ENCODE data around the gene MAGEF1. TPM values are rescaled to one million over a fixed set of nuclear protein-coding genes. Genes with fewer than 3 reads are reported as not detected.

The MAGEF1 gene
- total and polyA plus RNA-seq, 2 of the 13 experiments (the other 11 are each of a cell fraction or from before 2014, with no cell fraction given), result 26.0 to 62.4 TPM

GRCh38 chr3:184711493-184712247 lies at the start of gene MAGEF1 (continued):
- no peak for TF ChIP-seq BCL6 (CRISPR knock-in tag; IDR thresholded peaks at IDR 0.05)
- TF ChIP-seq PCBP1 (IDR thresholded peaks at IDR 0.05; ENCODE audit: borderline replicate concordance, low read depth, low read length), result no peak
- peak; percentile 81; the same call in 1 of the 2 replicates for TF ChIP-seq ZFP41 (CRISPR knock-in tag; IDR thresholded peaks at IDR 0.05; ENCODE audit: borderline replicate concordance)
- no peak for TF ChIP-seq ZNF317 (CRISPR knock-in tag; IDR thresholded peaks at IDR 0.05)
- TF ChIP-seq, protein P1, sequence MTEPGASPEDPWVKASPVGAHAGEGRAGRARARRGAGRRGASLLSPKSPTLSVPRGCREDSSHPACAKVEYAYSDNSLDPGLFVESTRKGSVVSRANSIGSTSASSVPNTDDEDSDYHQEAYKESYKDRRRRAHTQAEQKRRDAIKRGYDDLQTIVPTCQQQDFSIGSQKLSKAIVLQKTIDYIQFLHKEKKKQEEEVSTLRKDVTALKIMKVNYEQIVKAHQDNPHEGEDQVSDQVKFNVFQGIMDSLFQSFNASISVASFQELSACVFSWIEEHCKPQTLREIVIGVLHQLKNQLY (CRISPR knock-in tag; IDR thresholded peaks at IDR 0.05), result no peak
- TF ChIP-seq, protein P2, sequence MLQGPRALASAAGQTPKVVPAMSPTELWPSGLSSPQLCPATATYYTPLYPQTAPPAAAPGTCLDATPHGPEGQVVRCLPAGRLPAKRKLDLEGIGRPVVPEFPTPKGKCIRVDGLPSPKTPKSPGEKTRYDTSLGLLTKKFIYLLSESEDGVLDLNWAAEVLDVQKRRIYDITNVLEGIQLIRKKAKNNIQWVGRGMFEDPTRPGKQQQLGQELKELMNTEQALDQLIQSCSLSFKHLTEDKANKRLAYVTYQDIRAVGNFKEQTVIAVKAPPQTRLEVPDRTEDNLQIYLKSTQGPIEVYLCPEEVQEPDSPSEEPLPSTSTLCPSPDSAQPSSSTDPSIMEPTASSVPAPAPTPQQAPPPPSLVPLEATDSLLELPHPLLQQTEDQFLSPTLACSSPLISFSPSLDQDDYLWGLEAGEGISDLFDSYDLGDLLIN (CRISPR knock-in tag; IDR thresholded peaks at IDR 0.05; ENCODE audit: borderline replicate concordance), result no peak
- TF ChIP-seq KAT2B (IDR thresholded peaks at IDR 0.05; ENCODE audit: borderline replicate concordance, low read depth, low read length), result no peak
- no peak for TF ChIP-seq ZNF33A (CRISPR knock-in tag; IDR thresholded peaks at IDR 0.05; ENCODE audit: borderline replicate concordance)
- TF ChIP-seq ZNF546 (CRISPR knock-in tag; conservative IDR thresholded peaks at IDR 0.05), result peak; percentile 31; the same call in 1 of the 2 replicates
- TF ChIP-seq PTBP1 (IDR thresholded peaks at IDR 0.05; ENCODE audit: low read depth, low read length, poor library complexity, severe bottlenecking), result no peak
- TF ChIP-seq, protein P3, sequence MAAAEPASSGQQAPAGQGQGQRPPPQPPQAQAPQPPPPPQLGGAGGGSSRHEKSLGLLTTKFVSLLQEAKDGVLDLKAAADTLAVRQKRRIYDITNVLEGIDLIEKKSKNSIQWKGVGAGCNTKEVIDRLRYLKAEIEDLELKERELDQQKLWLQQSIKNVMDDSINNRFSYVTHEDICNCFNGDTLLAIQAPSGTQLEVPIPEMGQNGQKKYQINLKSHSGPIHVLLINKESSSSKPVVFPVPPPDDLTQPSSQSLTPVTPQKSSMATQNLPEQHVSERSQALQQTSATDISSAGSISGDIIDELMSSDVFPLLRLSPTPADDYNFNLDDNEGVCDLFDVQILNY (CRISPR knock-in tag; conservative IDR thresholded peaks at IDR 0.05), result peak; percentile 36; the same call in 1 of the 2 replicates
- TF ChIP-seq, protein P4, sequence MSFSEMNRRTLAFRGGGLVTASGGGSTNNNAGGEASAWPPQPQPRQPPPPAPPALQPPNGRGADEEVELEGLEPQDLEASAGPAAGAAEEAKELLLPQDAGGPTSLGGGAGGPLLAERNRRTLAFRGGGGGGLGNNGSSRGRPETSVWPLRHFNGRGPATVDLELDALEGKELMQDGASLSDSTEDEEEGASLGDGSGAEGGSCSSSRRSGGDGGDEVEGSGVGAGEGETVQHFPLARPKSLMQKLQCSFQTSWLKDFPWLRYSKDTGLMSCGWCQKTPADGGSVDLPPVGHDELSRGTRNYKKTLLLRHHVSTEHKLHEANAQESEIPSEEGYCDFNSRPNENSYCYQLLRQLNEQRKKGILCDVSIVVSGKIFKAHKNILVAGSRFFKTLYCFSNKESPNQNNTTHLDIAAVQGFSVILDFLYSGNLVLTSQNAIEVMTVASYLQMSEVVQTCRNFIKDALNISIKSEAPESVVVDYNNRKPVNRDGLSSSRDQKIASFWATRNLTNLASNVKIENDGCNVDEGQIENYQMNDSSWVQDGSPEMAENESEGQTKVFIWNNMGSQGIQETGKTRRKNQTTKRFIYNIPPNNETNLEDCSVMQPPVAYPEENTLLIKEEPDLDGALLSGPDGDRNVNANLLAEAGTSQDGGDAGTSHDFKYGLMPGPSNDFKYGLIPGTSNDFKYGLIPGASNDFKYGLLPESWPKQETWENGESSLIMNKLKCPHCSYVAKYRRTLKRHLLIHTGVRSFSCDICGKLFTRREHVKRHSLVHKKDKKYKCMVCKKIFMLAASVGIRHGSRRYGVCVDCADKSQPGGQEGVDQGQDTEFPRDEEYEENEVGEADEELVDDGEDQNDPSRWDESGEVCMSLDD (CRISPR knock-in tag; IDR thresholded peaks at IDR 0.05; ENCODE audit: borderline replicate concordance), result peak; percentile 52
- peak; percentile 98 for TF ChIP-seq ZFY (CRISPR knock-in tag; IDR thresholded peaks at IDR 0.05)
- no peak for TF ChIP-seq ZNF569 (CRISPR knock-in tag; IDR thresholded peaks at IDR 0.05; ENCODE audit: borderline replicate concordance)
- TF ChIP-seq TRIM22 (IDR thresholded peaks at IDR 0.05), result no peak
- no peak for TF ChIP-seq FIP1L1 (IDR thresholded peaks at IDR 0.05; ENCODE audit: borderline replicate concordance, insufficient read depth, low read depth, low read length)
- TF ChIP-seq CENPT (CRISPR knock-in tag; IDR thresholded peaks at IDR 0.05; ENCODE audit: low read depth), result no peak
- no peak for TF ChIP-seq ZNF143 (CRISPR knock-in tag; IDR thresholded peaks at IDR 0.05)
- TF ChIP-seq, protein P5, sequence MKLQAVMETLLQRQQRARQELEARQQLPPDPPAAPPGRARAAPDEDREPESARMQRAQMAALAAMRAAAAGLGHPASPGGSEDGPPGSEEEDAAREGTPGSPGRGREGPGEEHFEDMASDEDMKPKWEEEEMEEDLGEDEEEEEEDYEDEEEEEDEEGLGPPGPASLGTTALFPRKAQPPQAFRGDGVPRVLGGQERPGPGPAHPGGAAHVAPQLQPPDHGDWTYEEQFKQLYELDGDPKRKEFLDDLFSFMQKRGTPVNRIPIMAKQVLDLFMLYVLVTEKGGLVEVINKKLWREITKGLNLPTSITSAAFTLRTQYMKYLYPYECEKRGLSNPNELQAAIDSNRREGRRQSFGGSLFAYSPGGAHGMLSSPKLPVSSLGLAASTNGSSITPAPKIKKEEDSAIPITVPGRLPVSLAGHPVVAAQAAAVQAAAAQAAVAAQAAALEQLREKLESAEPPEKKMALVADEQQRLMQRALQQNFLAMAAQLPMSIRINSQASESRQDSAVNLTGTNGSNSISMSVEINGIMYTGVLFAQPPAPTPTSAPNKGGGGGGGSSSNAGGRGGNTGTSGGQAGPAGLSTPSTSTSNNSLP (IDR thresholded peaks at IDR 0.05; ENCODE audit: low read depth, low read length), result no peak
- TF ChIP-seq ZNF225 (CRISPR knock-in tag; IDR thresholded peaks at IDR 0.05), result peak; percentile 95
- peak; percentile 86 for TF ChIP-seq THAP11 (CRISPR knock-in tag; IDR thresholded peaks at IDR 0.05)
